Measurements from ENCODE around the gene AGPS.

DNA sequence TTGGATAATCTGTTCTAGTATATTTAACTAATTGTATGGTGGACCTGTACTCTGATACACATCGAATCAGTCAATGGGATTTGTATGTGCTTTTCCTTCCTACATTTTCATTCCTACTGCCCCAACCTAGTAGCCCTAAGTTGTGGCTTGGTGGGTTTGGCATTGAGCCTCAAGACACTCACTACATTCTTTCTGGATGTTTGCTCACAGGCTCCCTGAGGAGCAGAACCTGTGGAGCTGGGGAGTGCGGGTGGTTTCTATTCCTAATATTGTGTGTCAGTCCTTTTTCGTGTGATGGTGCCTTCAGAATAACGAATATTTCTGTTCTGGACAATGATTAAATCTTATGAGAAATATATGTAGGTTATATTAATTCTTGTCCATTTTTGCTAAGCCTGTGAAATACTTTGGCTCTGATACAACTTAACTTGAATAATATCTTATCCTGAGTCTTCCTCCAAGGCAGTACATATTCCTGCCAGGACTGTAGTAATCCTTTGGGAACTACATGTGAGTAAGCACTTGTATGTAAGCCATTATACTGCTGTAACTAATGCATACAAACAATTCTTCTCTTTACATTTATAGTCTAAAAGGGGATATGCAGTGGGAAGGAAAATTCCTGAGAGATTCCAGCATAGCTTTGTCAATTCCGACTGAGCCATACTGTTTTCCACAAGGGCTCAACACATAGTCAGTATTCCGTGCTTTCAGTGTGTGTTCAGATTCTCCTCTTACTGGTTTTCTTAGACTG, 150.6 kb downstream of the AGPS start:
- TF ChIP-seq, protein P1, sequence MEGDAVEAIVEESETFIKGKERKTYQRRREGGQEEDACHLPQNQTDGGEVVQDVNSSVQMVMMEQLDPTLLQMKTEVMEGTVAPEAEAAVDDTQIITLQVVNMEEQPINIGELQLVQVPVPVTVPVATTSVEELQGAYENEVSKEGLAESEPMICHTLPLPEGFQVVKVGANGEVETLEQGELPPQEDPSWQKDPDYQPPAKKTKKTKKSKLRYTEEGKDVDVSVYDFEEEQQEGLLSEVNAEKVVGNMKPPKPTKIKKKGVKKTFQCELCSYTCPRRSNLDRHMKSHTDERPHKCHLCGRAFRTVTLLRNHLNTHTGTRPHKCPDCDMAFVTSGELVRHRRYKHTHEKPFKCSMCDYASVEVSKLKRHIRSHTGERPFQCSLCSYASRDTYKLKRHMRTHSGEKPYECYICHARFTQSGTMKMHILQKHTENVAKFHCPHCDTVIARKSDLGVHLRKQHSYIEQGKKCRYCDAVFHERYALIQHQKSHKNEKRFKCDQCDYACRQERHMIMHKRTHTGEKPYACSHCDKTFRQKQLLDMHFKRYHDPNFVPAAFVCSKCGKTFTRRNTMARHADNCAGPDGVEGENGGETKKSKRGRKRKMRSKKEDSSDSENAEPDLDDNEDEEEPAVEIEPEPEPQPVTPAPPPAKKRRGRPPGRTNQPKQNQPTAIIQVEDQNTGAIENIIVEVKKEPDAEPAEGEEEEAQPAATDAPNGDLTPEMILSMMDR (conservative IDR thresholded peaks at IDR 0.05): no peak
- TF ChIP-seq EZH2 (IDR thresholded peaks at IDR 0.05; ENCODE audit: low read depth): no peak

Data from PC-9 (cell line).